ENCODE data around the gene GPR152. TPM values are rescaled to one million over a fixed set of nuclear protein-coding genes. Genes with fewer than 3 reads are reported as not detected.

GPR152 gene
- total RNA-seq, 1 experiment from 2014 or later: not detected

DNA sequence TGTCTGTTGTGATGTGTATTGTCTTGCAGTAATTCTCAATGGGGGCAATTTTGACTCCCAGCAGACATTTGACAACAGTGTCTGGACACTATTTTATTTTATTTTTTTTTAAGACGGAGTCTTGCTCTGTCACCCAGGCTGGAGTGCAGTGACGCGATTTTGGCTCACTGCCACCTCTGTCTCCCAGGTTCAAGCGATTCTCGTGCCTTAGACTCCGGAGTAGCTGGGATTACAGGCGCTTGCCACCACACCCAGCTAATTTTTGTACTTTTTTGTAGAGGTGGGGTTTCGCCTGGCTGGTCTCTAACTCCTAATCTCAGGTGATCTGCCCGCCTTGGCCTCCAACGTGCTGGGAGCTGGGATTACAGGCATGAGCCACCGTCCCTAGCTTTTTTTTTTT is 22.8 kb downstream of the GPR152 start:
- H3K4me1 ChIP-seq (ENCODE audit: control insufficient read depth in 1 of 2, insufficient read depth in 2 of 2, low read length in 2 of 2): peaks cover 11 to 12% of the 10 kb centered on the region in 2 experiments
- peak overlapping the region; percentile 91 to 98; a peak in 3 of 4 replicates for H3K4me3 ChIP-seq (replicated peaks in 1 of 2; ENCODE audit: low read depth in 1 of 2, low read length in 2 of 2)

More for the DNA sequence above, 22.8 kb downstream of the GPR152 start:
- Histone ChIP-seq H3K36me3 (ENCODE audit: control insufficient read depth in 1 of 2, insufficient read depth in 2 of 2, low read length in 2 of 2) (peaks cover 10 to 17% of the 10 kb centered on the region in 2 experiments; a peak in 3 of 4 replicates), H3K9me3 (ENCODE audit: control insufficient read depth in 1 of 2, insufficient read depth in 1 of 2, low read depth in 1 of 2, low read length in 2 of 2) (no peaks in the 10 kb centered on the region), H3K9ac (ENCODE audit: low read length) (peak overlapping the region; percentile 92), H3K9me2 (ENCODE audit: insufficient read depth) (no peaks in the 10 kb centered on the region), H3K27ac (ENCODE audit: low read depth, low read length) (peak overlapping the region; percentile 71), H3K27me3 (ENCODE audit: insufficient read depth, low read length) (no peaks in the 10 kb centered on the region), H3K4me2 (ENCODE audit: low read length) (peak overlapping the region; percentile 95), H2AFZ (ENCODE audit: low read depth, low read length, poor library complexity, severe bottlenecking) (no peak overlapping the region), H4K20me1 (ENCODE audit: insufficient read depth) (no peaks in the 10 kb centered on the region), H3K79me2 (ENCODE audit: insufficient read depth, low read length) (peaks cover 27% of the 10 kb centered on the region)
- DNase-seq (ENCODE audit: low read depth, low spot score): no peak
- RAD21 ChIA-PET (ENCODE audit: low non-redundant PET in 1 of 2, low total read pairs in 2 of 2, uncharacterized antibody in 2 of 2, unreplicated experiment in 2 of 2): no interaction called here
- TF ChIP-seq POLR2AphosphoS5 (IDR thresholded peaks at IDR 0.05; ENCODE audit: low read depth, low read length) (no peak), SRF (IDR thresholded peaks at IDR 0.05; ENCODE audit: low read depth) (no peak), FOSL1 (IDR thresholded peaks at IDR 0.05; ENCODE audit: low read depth) (no peak), TCF7L2 (IDR thresholded peaks at IDR 0.05; ENCODE audit: borderline replicate concordance, extremely low read depth, insufficient read depth, insufficient read length) (no peak), CBX3 (IDR thresholded peaks at IDR 0.05; ENCODE audit: low read depth) (no peak), EZH2 (IDR thresholded peaks at IDR 0.05) (no peak), EGR1 (IDR thresholded peaks at IDR 0.05; ENCODE audit: low read depth) (no peak), YY1 (IDR thresholded peaks at IDR 0.05; ENCODE audit: extremely low read depth, insufficient replicate concordance, low read depth, low read length) (no peak), ZFX (IDR thresholded peaks at IDR 0.05) (no peak), SIN3A (IDR thresholded peaks at IDR 0.05; ENCODE audit: low read depth) (no peak), EZH2phosphoT487 (IDR thresholded peaks at IDR 0.05; ENCODE audit: borderline replicate concordance) (no peak), CEBPB (IDR thresholded peaks at IDR 0.05; ENCODE audit: low read depth) (no peak)
- TF ChIP-seq, protein P1, sequence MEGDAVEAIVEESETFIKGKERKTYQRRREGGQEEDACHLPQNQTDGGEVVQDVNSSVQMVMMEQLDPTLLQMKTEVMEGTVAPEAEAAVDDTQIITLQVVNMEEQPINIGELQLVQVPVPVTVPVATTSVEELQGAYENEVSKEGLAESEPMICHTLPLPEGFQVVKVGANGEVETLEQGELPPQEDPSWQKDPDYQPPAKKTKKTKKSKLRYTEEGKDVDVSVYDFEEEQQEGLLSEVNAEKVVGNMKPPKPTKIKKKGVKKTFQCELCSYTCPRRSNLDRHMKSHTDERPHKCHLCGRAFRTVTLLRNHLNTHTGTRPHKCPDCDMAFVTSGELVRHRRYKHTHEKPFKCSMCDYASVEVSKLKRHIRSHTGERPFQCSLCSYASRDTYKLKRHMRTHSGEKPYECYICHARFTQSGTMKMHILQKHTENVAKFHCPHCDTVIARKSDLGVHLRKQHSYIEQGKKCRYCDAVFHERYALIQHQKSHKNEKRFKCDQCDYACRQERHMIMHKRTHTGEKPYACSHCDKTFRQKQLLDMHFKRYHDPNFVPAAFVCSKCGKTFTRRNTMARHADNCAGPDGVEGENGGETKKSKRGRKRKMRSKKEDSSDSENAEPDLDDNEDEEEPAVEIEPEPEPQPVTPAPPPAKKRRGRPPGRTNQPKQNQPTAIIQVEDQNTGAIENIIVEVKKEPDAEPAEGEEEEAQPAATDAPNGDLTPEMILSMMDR (IDR thresholded peaks at IDR 0.05 in 2 of 3, conservative IDR thresholded peaks at IDR 0.05 in 1 of 3; ENCODE audit: borderline replicate concordance in 1 of 3, insufficient read depth in 1 of 3, low read depth in 2 of 3, low read length in 2 of 3): no peak
- TF ChIP-seq, protein P2, sequence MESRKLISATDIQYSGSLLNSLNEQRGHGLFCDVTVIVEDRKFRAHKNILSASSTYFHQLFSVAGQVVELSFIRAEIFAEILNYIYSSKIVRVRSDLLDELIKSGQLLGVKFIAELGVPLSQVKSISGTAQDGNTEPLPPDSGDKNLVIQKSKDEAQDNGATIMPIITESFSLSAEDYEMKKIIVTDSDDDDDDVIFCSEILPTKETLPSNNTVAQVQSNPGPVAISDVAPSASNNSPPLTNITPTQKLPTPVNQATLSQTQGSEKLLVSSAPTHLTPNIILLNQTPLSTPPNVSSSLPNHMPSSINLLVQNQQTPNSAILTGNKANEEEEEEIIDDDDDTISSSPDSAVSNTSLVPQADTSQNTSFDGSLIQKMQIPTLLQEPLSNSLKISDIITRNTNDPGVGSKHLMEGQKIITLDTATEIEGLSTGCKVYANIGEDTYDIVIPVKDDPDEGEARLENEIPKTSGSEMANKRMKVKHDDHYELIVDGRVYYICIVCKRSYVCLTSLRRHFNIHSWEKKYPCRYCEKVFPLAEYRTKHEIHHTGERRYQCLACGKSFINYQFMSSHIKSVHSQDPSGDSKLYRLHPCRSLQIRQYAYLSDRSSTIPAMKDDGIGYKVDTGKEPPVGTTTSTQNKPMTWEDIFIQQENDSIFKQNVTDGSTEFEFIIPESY (IDR thresholded peaks at IDR 0.05; ENCODE audit: extremely low read depth, insufficient replicate concordance, low read length): no peak
- TF ChIP-seq, protein P3, sequence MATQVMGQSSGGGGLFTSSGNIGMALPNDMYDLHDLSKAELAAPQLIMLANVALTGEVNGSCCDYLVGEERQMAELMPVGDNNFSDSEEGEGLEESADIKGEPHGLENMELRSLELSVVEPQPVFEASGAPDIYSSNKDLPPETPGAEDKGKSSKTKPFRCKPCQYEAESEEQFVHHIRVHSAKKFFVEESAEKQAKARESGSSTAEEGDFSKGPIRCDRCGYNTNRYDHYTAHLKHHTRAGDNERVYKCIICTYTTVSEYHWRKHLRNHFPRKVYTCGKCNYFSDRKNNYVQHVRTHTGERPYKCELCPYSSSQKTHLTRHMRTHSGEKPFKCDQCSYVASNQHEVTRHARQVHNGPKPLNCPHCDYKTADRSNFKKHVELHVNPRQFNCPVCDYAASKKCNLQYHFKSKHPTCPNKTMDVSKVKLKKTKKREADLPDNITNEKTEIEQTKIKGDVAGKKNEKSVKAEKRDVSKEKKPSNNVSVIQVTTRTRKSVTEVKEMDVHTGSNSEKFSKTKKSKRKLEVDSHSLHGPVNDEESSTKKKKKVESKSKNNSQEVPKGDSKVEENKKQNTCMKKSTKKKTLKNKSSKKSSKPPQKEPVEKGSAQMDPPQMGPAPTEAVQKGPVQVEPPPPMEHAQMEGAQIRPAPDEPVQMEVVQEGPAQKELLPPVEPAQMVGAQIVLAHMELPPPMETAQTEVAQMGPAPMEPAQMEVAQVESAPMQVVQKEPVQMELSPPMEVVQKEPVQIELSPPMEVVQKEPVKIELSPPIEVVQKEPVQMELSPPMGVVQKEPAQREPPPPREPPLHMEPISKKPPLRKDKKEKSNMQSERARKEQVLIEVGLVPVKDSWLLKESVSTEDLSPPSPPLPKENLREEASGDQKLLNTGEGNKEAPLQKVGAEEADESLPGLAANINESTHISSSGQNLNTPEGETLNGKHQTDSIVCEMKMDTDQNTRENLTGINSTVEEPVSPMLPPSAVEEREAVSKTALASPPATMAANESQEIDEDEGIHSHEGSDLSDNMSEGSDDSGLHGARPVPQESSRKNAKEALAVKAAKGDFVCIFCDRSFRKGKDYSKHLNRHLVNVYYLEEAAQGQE (IDR thresholded peaks at IDR 0.05; ENCODE audit: low read depth): no peak
- ATAC-seq: no peak
- no TSS peak for BruUV-seq (replicated peaks)
- CTCF ChIA-PET: no interaction called here
- POLR2A ChIA-PET: no interaction called here
- intact Hi-C loops (cut with micrococcal nuclease): loop anchor here (2.0 to 5.0 kb wide), 2 partner anchors 35 to 78 kb away; partner anchors contain the start of genes CDK2AP2 and PITPNM1

Data from HCT116 (cell line).